H9 (cell line): ENCODE measurements around the gene CEP85L. TPM values are rescaled to one million over a fixed set of nuclear protein-coding genes. Genes with fewer than 3 reads are reported as not detected.

Source experiments
- DNase-seq: peaks from one replicate; pipeline ENCODE4 v3.0.0-alpha.2; 2017
- H2AFZ ChIP-seq: one replicate; pipeline ENCODE4 v1.6.1; 2013; ENCODE audit warnings: mild to moderate bottlenecking, low read length, control low read depth, moderate library complexity
- H2AK5ac ChIP-seq: 2 replicates; pipeline ENCODE4 v1.6.1; 2013; ENCODE audit warnings: low read length, control low read depth, mixed read lengths; ENCODE audit not compliant: insufficient read length
- H2BK120ac ChIP-seq: one replicate; pipeline ENCODE4 v1.6.1; 2013; ENCODE audit warnings: low read depth, mild to moderate bottlenecking, low read length, control low read depth, inconsistent platforms; ENCODE audit not compliant: poor library complexity, severe bottlenecking
- H2BK12ac ChIP-seq: 2 replicates; pipeline ENCODE4 v1.6.1; 2013; ENCODE audit warnings: low read length, control low read depth, mixed read lengths, low read depth; ENCODE audit not compliant: insufficient read length
- H2BK15ac ChIP-seq: 2 replicates; pipeline ENCODE4 v1.6.1; 2013; ENCODE audit warnings: low read depth, low read length, control low read depth
- H2BK20ac ChIP-seq: one replicate; pipeline ENCODE4 v1.6.1; 2013; ENCODE audit warnings: low read depth, mild to moderate bottlenecking, low read length, control low read depth, inconsistent platforms; ENCODE audit not compliant: poor library complexity, severe bottlenecking
- H2BK5ac ChIP-seq: 2 replicates; pipeline ENCODE4 v1.6.1; 2013; ENCODE audit warnings: low read length, control low read depth, mixed read lengths; ENCODE audit not compliant: insufficient read length
- H3K14ac ChIP-seq: 2 replicates; pipeline ENCODE4 v1.6.1; 2013; ENCODE audit warnings: low read length, control low read depth; ENCODE audit not compliant: insufficient read depth
- H3K18ac ChIP-seq: 2 replicates; pipeline ENCODE4 v1.6.1; 2013; ENCODE audit warnings: low read depth, mild to moderate bottlenecking, mixed read lengths, low read length, control low read depth; ENCODE audit not compliant: insufficient read length
- H3K23ac ChIP-seq: 2 replicates; pipeline ENCODE4 v1.6.1; 2013; ENCODE audit warnings: low read length, control low read depth, mixed read lengths, low read depth; ENCODE audit not compliant: insufficient read length
- H3K23me2 ChIP-seq: 2 replicates; pipeline ENCODE4 v1.6.1; 2013; ENCODE audit warnings: low read depth, mild to moderate bottlenecking, mixed read lengths, low read length, control low read depth; ENCODE audit not compliant: insufficient read length, poor library complexity, severe bottlenecking
- H3K27ac ChIP-seq: 2 replicates; pipeline ENCODE4 v1.5.1; 2013; ENCODE audit warnings: low read length, control low read depth, mixed read lengths, low read depth; ENCODE audit not compliant: insufficient read length
- H3K27me3 ChIP-seq: 2 replicates; pipeline ENCODE4 v1.6.1; 2013; ENCODE audit warnings: low read length, control low read depth, inconsistent platforms; ENCODE audit not compliant: insufficient read depth
- H3K4ac ChIP-seq: 2 replicates; pipeline ENCODE4 v1.6.1; 2013; ENCODE audit warnings: low read depth, mild to moderate bottlenecking, control low read depth, inconsistent platforms, low read length, moderate library complexity
- H3K4me1 ChIP-seq: 2 replicates; pipeline ENCODE4 v1.6.1; 2013; ENCODE audit warnings: low read length, control low read depth, inconsistent platforms; ENCODE audit not compliant: insufficient read depth
- H3K4me2 ChIP-seq: 2 replicates; pipeline ENCODE4 v1.6.1; 2013; ENCODE audit warnings: low read length, control low read depth, mixed read lengths; ENCODE audit not compliant: insufficient read length, insufficient read depth
- H3K56ac ChIP-seq: 2 replicates; pipeline ENCODE4 v1.6.1; 2013; ENCODE audit warnings: low read depth, mild to moderate bottlenecking, mixed read lengths, low read length, control low read depth; ENCODE audit not compliant: insufficient read length
- H3K79me1 ChIP-seq: 2 replicates; pipeline ENCODE4 v1.6.1; 2013; ENCODE audit warnings: low read depth, mild to moderate bottlenecking, moderate library complexity, low read length, control low read depth, inconsistent platforms; ENCODE audit not compliant: insufficient read depth, poor library complexity, severe bottlenecking
- H3K79me2 ChIP-seq: 2 replicates; pipeline ENCODE4 v1.6.1; 2013; ENCODE audit warnings: low read length, control low read depth, inconsistent platforms; ENCODE audit not compliant: insufficient read depth
- H3K9ac ChIP-seq: 2 replicates; pipeline ENCODE4 v1.6.1; 2013; ENCODE audit warnings: low read length, control low read depth, mixed read lengths; ENCODE audit not compliant: insufficient read length; ENCODE audit errors: extremely low read depth
- H3K9me3 ChIP-seq: one replicate; pipeline ENCODE4 v1.6.1; 2013; ENCODE audit warnings: low read depth, low read length, inconsistent platforms; ENCODE audit not compliant: control insufficient read depth
- H3T11ph ChIP-seq: one replicate; pipeline ENCODE4 v1.6.1; 2013; ENCODE audit warnings: mild to moderate bottlenecking, low read length, control low read depth, inconsistent platforms
- H4K20me1 ChIP-seq: one replicate; pipeline ENCODE4 v1.6.1; 2013; ENCODE audit not compliant: control insufficient read depth, insufficient read length, insufficient read depth
- H4K5ac ChIP-seq: 2 replicates; pipeline ENCODE4 v1.6.1; 2013; ENCODE audit warnings: low read depth, mild to moderate bottlenecking, mixed read lengths, low read length, control low read depth; ENCODE audit not compliant: insufficient read length
- H4K8ac ChIP-seq: replicated peaks from 2 replicates; pipeline ENCODE4 v1.6.1; 2013; ENCODE audit warnings: low read length, control low read depth, mixed read lengths, low read depth; ENCODE audit not compliant: insufficient read length
- H4K91ac ChIP-seq: 2 replicates; pipeline ENCODE4 v1.6.1; 2013; ENCODE audit warnings: low read depth, mild to moderate bottlenecking, moderate library complexity, mixed read lengths, low read length, control low read depth; ENCODE audit not compliant: insufficient read length
- H3K27ac Mint-ChIP-seq, 3 experiments: 2 replicates in 2 of 3; 3 replicates in 1 of 3; pipeline ENCODE4 v1.8.0; 2020 to 2021; ENCODE audit warnings: mixed read lengths in 3 of 3, mild to moderate bottlenecking in 1 of 3, moderate library complexity in 1 of 3
- H3K27me3 Mint-ChIP-seq: 2 replicates; pipeline ENCODE4 v1.8.0; 2021; ENCODE audit warnings: low read depth, mild to moderate bottlenecking, moderate library complexity, mixed read lengths
- H3K36me3 Mint-ChIP-seq, 3 experiments: 2 replicates in 2 of 3; 3 replicates in 1 of 3; pipeline ENCODE4 v1.8.0; 2020 to 2021; ENCODE audit warnings: low read depth in 3 of 3, mixed read lengths in 3 of 3; ENCODE audit not compliant: insufficient read depth in 1 of 3
- H3K4me1 Mint-ChIP-seq, 2 experiments: 2 replicates each; pipeline ENCODE4 v1.8.0; 2020; ENCODE audit warnings: mixed read lengths in 2 of 2
- H3K4me3 Mint-ChIP-seq, 2 experiments: 2 replicates in 1 of 2; 3 replicates in 1 of 2; pipeline ENCODE4 v1.8.0; 2020 to 2021; ENCODE audit warnings: mild to moderate bottlenecking in 2 of 2, mixed read lengths in 2 of 2, moderate library complexity in 1 of 2
- H3K9me3 Mint-ChIP-seq, 2 experiments: 2 replicates in 1 of 2; 3 replicates in 1 of 2; pipeline ENCODE4 v1.8.0; 2020; ENCODE audit warnings: mild to moderate bottlenecking in 2 of 2, mixed read lengths in 2 of 2, moderate library complexity in 1 of 2
- WGBS: extraction: QIAGEN DNeasy Blood & Tissue Kit; methylation state at CpG from one replicate; pipeline ENCODE4 v1.1.7; 2013; ENCODE audit warnings: missing lambda C conversion rate, low lambda C conversion rate, mixed read lengths; ENCODE audit not compliant: insufficient read length; ENCODE audit errors: extremely low coverage; 5-methylcytosine and 5-hydroxymethylcytosine counted together
- total RNA-seq: library from RNA; stranded (reverse); gene quantifications from 2 replicates; pipeline ENCODE4 v1.2.1, GENCODE V29; 2021
- TF ChIP-seq, protein P1 (sequence below): fragments of 200-600 bp; sonication (generic); conservative IDR thresholded peaks from 3 replicates; pipeline ENCODE4 v1.8.0; 2021; ENCODE audit warnings: antibody characterized with exemption, mild to moderate bottlenecking

CEP85L gene
- total RNA-seq, 1 experiment from 2014 or later = 3.8 TPM

DNA sequence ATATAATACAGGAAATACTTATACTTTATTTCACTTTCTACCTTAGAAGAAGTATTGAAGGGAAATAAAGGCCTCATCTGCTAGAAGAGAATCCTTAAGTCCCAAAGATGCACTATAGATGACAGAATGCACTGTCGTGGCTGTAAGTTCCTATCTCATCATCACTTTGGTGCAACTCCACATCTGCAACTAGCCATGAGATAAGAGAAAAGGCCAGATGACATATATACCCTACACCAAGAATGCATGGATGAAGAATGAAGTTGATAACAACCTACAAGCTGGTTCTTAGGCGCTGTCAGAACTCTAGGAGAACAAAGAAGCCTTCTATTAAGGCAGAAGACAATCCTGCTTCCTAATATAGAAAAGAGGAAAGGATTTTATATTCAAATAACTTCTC is 114.9 kb downstream of the CEP85L start:
- H3K4me3 Mint-ChIP-seq = no peak overlapping the region
- Histone ChIP-seq H3K4me1 (no peaks in the 10 kb centered on the region), H3K18ac (no peak overlapping the region), H4K20me1 (no peaks in the 10 kb centered on the region), H3K23me2 (no peaks in the 10 kb centered on the region), H2BK20ac (no peak overlapping the region), H2AFZ (no peak overlapping the region), H3K23ac (no peak overlapping the region), H3T11ph (no peak overlapping the region), H3K79me2 (no peaks in the 10 kb centered on the region), H4K91ac (no peak overlapping the region), H2BK15ac (no peak overlapping the region), H4K8ac (no peak overlapping the region), H2BK120ac (no peak overlapping the region), H4K5ac (no peak overlapping the region), H3K4ac (no peak overlapping the region), H3K4me2 (no peak overlapping the region), H2AK5ac (no peak overlapping the region), H3K9me3 (no peaks in the 10 kb centered on the region), H3K9ac (no peak overlapping the region), H2BK12ac (no peak overlapping the region), H2BK5ac (no peak overlapping the region), H3K56ac (no peak overlapping the region), H3K27ac (no peak overlapping the region), H3K14ac (no peak overlapping the region), H3K79me1 (no peaks in the 10 kb centered on the region), H3K27me3 (no peaks in the 10 kb centered on the region)
- no peaks in the 10 kb centered on the region for H3K36me3 Mint-ChIP-seq
- H3K27ac Mint-ChIP-seq = no peak overlapping the region
- no peaks in the 10 kb centered on the region for H3K9me3 Mint-ChIP-seq
- H3K4me1 Mint-ChIP-seq = no peaks in the 10 kb centered on the region
- no CpG with 5 or more reads among the region's 2 CpGs for WGBS
- DNase-seq = no peak
- no peaks in the 10 kb centered on the region for H3K27me3 Mint-ChIP-seq
- TF ChIP-seq, protein P1, sequence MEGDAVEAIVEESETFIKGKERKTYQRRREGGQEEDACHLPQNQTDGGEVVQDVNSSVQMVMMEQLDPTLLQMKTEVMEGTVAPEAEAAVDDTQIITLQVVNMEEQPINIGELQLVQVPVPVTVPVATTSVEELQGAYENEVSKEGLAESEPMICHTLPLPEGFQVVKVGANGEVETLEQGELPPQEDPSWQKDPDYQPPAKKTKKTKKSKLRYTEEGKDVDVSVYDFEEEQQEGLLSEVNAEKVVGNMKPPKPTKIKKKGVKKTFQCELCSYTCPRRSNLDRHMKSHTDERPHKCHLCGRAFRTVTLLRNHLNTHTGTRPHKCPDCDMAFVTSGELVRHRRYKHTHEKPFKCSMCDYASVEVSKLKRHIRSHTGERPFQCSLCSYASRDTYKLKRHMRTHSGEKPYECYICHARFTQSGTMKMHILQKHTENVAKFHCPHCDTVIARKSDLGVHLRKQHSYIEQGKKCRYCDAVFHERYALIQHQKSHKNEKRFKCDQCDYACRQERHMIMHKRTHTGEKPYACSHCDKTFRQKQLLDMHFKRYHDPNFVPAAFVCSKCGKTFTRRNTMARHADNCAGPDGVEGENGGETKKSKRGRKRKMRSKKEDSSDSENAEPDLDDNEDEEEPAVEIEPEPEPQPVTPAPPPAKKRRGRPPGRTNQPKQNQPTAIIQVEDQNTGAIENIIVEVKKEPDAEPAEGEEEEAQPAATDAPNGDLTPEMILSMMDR = no peak
